ENCODE data around the gene GARIN1A.

Gene GARIN1A

DNA sequence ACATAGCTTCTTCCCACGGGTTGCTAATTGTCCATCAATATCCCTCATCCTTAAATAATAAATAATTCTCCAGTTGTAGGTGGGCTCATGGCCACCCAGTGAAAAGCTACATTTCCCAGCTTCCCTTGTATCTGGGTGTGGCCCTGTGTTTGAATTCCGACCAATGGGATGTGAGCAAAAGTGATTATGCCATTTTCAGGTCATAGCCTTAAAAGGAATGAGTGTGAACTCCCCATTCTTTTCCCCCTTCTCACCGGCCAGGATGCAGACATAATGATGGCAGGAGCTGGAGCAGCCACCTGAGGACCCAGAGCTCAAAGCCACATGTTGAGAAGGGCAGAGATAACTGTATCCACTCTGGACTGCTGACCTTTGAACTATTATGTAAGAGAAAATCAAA is 36.7 kb downstream of the GARIN1A start:
- H3K9me3 ChIP-seq (ENCODE audit: control insufficient read depth, insufficient read depth, low read depth, low read length), result no peaks in the 10 kb centered on the region
- CTCF ChIA-PET, result interaction anchor here (0.5 to 0.6 kb wide), 2 partner anchors 151 to 311 kb away, joined by 3 read pairs; no protein-coding TSS in a partner anchor
- H3K36me3 ChIP-seq (ENCODE audit: control insufficient read depth in 2 of 2, insufficient read depth in 1 of 2, low read length in 2 of 2), result no peaks in the 10 kb centered on the region
- no peak overlapping the region for H3K27ac ChIP-seq (ENCODE audit: extremely low read depth, low read depth, low read length)
- no peak for TF ChIP-seq ZNF777 (tag by site-specific recombination; IDR thresholded peaks at IDR 0.05; ENCODE audit: borderline replicate concordance)
- TF ChIP-seq, protein P1, sequence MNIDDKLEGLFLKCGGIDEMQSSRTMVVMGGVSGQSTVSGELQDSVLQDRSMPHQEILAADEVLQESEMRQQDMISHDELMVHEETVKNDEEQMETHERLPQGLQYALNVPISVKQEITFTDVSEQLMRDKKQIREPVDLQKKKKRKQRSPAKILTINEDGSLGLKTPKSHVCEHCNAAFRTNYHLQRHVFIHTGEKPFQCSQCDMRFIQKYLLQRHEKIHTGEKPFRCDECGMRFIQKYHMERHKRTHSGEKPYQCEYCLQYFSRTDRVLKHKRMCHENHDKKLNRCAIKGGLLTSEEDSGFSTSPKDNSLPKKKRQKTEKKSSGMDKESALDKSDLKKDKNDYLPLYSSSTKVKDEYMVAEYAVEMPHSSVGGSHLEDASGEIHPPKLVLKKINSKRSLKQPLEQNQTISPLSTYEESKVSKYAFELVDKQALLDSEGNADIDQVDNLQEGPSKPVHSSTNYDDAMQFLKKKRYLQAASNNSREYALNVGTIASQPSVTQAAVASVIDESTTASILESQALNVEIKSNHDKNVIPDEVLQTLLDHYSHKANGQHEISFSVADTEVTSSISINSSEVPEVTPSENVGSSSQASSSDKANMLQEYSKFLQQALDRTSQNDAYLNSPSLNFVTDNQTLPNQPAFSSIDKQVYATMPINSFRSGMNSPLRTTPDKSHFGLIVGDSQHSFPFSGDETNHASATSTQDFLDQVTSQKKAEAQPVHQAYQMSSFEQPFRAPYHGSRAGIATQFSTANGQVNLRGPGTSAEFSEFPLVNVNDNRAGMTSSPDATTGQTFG (tag by site-specific recombination; IDR thresholded peaks at IDR 0.05; ENCODE audit: borderline replicate concordance), result no peak
- no peak for TF ChIP-seq KLF16 (tag by site-specific recombination; IDR thresholded peaks at IDR 0.05)
- no peak for TF ChIP-seq ZNF214 (tag by site-specific recombination; IDR thresholded peaks at IDR 0.05; ENCODE audit: borderline replicate concordance)
- TF ChIP-seq ZNF211 (tag by site-specific recombination; IDR thresholded peaks at IDR 0.05; ENCODE audit: low read depth), result no peak
- no peak for TF ChIP-seq ZNF514 (tag by site-specific recombination; IDR thresholded peaks at IDR 0.05)
- no peak for TF ChIP-seq ZNF140 (tag by site-specific recombination; IDR thresholded peaks at IDR 0.05)
- TF ChIP-seq SCRT1 (tag by site-specific recombination; IDR thresholded peaks at IDR 0.05; ENCODE audit: borderline replicate concordance), result no peak
- TF ChIP-seq, protein P2, sequence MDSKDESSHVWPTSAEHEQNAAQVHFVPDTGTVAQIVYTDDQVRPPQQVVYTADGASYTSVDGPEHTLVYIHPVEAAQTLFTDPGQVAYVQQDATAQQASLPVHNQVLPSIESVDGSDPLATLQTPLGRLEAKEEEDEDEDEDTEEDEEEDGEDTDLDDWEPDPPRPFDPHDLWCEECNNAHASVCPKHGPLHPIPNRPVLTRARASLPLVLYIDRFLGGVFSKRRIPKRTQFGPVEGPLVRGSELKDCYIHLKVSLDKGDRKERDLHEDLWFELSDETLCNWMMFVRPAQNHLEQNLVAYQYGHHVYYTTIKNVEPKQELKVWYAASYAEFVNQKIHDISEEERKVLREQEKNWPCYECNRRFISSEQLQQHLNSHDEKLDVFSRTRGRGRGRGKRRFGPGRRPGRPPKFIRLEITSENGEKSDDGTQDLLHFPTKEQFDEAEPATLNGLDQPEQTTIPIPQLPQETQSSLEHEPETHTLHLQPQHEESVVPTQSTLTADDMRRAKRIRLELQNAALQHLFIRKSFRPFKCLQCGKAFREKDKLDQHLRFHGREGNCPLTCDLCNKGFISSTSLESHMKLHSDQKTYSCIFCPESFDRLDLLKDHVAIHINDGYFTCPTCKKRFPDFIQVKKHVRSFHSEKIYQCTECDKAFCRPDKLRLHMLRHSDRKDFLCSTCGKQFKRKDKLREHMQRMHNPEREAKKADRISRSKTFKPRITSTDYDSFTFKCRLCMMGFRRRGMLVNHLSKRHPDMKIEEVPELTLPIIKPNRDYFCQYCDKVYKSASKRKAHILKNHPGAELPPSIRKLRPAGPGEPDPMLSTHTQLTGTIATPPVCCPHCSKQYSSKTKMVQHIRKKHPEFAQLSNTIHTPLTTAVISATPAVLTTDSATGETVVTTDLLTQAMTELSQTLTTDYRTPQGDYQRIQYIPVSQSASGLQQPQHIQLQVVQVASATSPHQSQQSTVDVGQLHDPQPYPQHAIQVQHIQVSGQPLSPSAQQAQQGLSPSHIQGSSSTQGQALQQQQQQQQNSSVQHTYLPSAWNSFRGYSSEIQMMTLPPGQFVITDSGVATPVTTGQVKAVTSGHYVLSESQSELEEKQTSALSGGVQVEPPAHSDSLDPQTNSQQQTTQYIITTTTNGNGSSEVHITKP (tag by site-specific recombination; IDR thresholded peaks at IDR 0.05), result no peak
- TF ChIP-seq, protein P3, sequence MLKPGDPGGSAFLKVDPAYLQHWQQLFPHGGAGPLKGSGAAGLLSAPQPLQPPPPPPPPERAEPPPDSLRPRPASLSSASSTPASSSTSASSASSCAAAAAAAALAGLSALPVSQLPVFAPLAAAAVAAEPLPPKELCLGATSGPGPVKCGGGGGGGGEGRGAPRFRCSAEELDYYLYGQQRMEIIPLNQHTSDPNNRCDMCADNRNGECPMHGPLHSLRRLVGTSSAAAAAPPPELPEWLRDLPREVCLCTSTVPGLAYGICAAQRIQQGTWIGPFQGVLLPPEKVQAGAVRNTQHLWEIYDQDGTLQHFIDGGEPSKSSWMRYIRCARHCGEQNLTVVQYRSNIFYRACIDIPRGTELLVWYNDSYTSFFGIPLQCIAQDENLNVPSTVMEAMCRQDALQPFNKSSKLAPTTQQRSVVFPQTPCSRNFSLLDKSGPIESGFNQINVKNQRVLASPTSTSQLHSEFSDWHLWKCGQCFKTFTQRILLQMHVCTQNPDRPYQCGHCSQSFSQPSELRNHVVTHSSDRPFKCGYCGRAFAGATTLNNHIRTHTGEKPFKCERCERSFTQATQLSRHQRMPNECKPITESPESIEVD (tag by site-specific recombination; IDR thresholded peaks at IDR 0.05), result no peak
- TF ChIP-seq HOXA7 (CRISPR knock-in tag; IDR thresholded peaks at IDR 0.05; ENCODE audit: borderline replicate concordance), result no peak
- TF ChIP-seq ZNF521 (tag by site-specific recombination; IDR thresholded peaks at IDR 0.05), result no peak
- no peak for TF ChIP-seq GLIS2 (tag by site-specific recombination; IDR thresholded peaks at IDR 0.05)
- no peak for TF ChIP-seq ZNF837 (tag by site-specific recombination; IDR thresholded peaks at IDR 0.05)
- no peak for TF ChIP-seq HOXC10 (CRISPR knock-in tag; IDR thresholded peaks at IDR 0.05)
- H3K4me1 ChIP-seq (ENCODE audit: control insufficient read depth, insufficient read depth, low read length), result no peaks in the 10 kb centered on the region
- H3K4me3 ChIP-seq (ENCODE audit: low read depth, low read length), result no peak overlapping the region
- POLR2A ChIA-PET, result no interaction called here

DNA sequence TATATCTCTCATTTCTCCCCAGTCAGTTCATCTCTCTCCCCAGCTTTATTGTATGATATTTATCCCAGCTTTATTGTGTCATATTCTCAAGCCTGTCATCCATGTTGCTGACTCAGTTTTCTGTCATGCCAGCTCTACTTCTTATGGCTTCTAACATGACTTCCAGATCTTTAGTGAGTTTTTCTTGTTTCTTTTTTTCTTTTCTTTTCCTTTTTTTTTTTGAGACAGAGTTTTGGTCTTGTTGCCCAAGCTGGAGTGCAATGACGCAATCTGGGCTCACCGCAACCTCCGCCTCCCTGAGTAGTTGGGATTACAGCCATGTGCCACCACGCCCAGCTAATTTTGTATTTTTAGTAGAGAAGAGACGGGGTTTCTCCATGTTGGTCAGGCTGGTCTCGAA is 38.4 kb downstream of the GARIN1A start:
- ChIA-PET CTCF (no interaction called here), POLR2A (interaction anchor here (0.9 kb wide), 1 partner anchor 8 kb away, joined by 3 read pairs; no protein-coding TSS in a partner anchor)
- TF ChIP-seq ZNF121 (tag by site-specific recombination; IDR thresholded peaks at IDR 0.05), result no peak
- no peak for TF ChIP-seq ZNF302 (tag by site-specific recombination; IDR thresholded peaks at IDR 0.05; ENCODE audit: low read depth)
- TF ChIP-seq ZNF785 (tag by site-specific recombination; IDR thresholded peaks at IDR 0.05), result no peak
- no peak for TF ChIP-seq ZNF394 (tag by site-specific recombination; IDR thresholded peaks at IDR 0.05; ENCODE audit: borderline replicate concordance)
- TF ChIP-seq ZNF707 (tag by site-specific recombination; IDR thresholded peaks at IDR 0.05), result no peak
- TF ChIP-seq, protein P4, sequence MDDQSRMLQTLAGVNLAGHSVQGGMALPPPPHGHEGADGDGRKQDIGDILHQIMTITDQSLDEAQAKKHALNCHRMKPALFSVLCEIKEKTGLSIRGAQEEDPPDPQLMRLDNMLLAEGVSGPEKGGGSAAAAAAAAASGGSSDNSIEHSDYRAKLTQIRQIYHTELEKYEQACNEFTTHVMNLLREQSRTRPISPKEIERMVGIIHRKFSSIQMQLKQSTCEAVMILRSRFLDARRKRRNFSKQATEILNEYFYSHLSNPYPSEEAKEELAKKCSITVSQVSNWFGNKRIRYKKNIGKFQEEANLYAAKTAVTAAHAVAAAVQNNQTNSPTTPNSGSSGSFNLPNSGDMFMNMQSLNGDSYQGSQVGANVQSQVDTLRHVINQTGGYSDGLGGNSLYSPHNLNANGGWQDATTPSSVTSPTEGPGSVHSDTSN (CRISPR knock-in tag; IDR thresholded peaks at IDR 0.05), result no peak
- TF ChIP-seq, protein P5, sequence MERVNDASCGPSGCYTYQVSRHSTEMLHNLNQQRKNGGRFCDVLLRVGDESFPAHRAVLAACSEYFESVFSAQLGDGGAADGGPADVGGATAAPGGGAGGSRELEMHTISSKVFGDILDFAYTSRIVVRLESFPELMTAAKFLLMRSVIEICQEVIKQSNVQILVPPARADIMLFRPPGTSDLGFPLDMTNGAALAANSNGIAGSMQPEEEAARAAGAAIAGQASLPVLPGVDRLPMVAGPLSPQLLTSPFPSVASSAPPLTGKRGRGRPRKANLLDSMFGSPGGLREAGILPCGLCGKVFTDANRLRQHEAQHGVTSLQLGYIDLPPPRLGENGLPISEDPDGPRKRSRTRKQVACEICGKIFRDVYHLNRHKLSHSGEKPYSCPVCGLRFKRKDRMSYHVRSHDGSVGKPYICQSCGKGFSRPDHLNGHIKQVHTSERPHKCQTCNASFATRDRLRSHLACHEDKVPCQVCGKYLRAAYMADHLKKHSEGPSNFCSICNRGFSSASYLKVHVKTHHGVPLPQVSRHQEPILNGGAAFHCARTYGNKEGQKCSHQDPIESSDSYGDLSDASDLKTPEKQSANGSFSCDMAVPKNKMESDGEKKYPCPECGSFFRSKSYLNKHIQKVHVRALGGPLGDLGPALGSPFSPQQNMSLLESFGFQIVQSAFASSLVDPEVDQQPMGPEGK (tag by site-specific recombination; IDR thresholded peaks at IDR 0.05), result no peak

More for the DNA sequence above, 38.4 kb downstream of the GARIN1A start:
- H3K36me3 ChIP-seq (ENCODE audit: control insufficient read depth in 2 of 2, insufficient read depth in 1 of 2, low read length in 2 of 2), result no peaks in the 10 kb centered on the region
- no peak overlapping the region for H3K4me3 ChIP-seq (ENCODE audit: low read depth, low read length)
- no peaks in the 10 kb centered on the region for H3K9me3 ChIP-seq (ENCODE audit: control insufficient read depth, insufficient read depth, low read depth, low read length)
- no peak overlapping the region for H3K27ac ChIP-seq (ENCODE audit: extremely low read depth, low read depth, low read length)
- no peaks in the 10 kb centered on the region for H3K4me1 ChIP-seq (ENCODE audit: control insufficient read depth, insufficient read depth, low read length)

All from HEK293 (cell line).